ENCODE data around the gene MED27. TPM values are rescaled to one million over a fixed set of nuclear protein-coding genes. Genes with fewer than 3 reads are reported as not detected.

The MED27 gene
- total and polyA plus RNA-seq, 2 experiments from 2014 or later = 18.3 to 69.2 TPM

- no peak for DNase-seq (ENCODE audit: low read depth in 1 of 2, low spot score in 1 of 2)
- no peaks in the 10 kb centered on the region for H3K9me3 ChIP-seq (ENCODE audit: low read depth)
- H3K27ac ChIP-seq = no peak overlapping the region
- H3K36me3 ChIP-seq = no peaks in the 10 kb centered on the region
- H3K4me3 ChIP-seq = no peak overlapping the region
- no peaks in the 10 kb centered on the region for H3K4me1 ChIP-seq (ENCODE audit: low read depth)
- no peak for TF ChIP-seq CTCF (IDR thresholded peaks at IDR 0.05; ENCODE audit: low read depth, low read length)
- H3K27me3 ChIP-seq = no peaks in the 10 kb centered on the region
Observed at GRCh38 chr9:131853434-131853833, 226.2 kb downstream of the MED27 start.

GRCh38 chr9:131851414-131851813, 228.3 kb downstream of the MED27 start:
- Histone ChIP-seq H3K27ac (no peak overlapping the region), H3K4me1 (ENCODE audit: low read depth) (no peaks in the 10 kb centered on the region), H3K27me3 (no peaks in the 10 kb centered on the region), H3K9me3 (ENCODE audit: low read depth) (no peaks in the 10 kb centered on the region), H3K4me3 (no peak overlapping the region), H3K36me3 (no peaks in the 10 kb centered on the region)
- TF ChIP-seq CTCF (IDR thresholded peaks at IDR 0.05; ENCODE audit: low read depth, low read length) = no peak
- DNase-seq (ENCODE audit: low read depth in 1 of 2, low spot score in 1 of 2) = no peak

- no peak overlapping the region for H3K4me3 ChIP-seq
- no peaks in the 10 kb centered on the region for H3K9me3 ChIP-seq (ENCODE audit: low read depth)
- no peak for DNase-seq (ENCODE audit: low read depth in 1 of 2, low spot score in 1 of 2)
- no peak overlapping the region for H3K27ac ChIP-seq
- no peaks in the 10 kb centered on the region for H3K36me3 ChIP-seq
- no peaks in the 10 kb centered on the region for H3K27me3 ChIP-seq
- TF ChIP-seq CTCF (IDR thresholded peaks at IDR 0.05; ENCODE audit: low read depth, low read length) = no peak
- H3K4me1 ChIP-seq (ENCODE audit: low read depth) = no peaks in the 10 kb centered on the region
Observed at GRCh38 chr9:131849391-131849790, 230.3 kb downstream of the MED27 start.

GRCh38 chr9:131848570-131849160, 231.0 kb downstream of the MED27 start:
- DNase-seq (ENCODE audit: low read depth in 1 of 2, low spot score in 1 of 2) = no peak
- no peak overlapping the region for H3K27ac ChIP-seq
- no peak for TF ChIP-seq CTCF (IDR thresholded peaks at IDR 0.05; ENCODE audit: low read depth, low read length)
- no peaks in the 10 kb centered on the region for H3K27me3 ChIP-seq
- no peak overlapping the region for H3K4me3 ChIP-seq
- H3K36me3 ChIP-seq = no peaks in the 10 kb centered on the region
- H3K9me3 ChIP-seq (ENCODE audit: low read depth) = no peaks in the 10 kb centered on the region
- H3K4me1 ChIP-seq (ENCODE audit: low read depth) = no peaks in the 10 kb centered on the region

GRCh38 chr9:131847665-131848354, 231.9 kb downstream of the MED27 start:
- no peaks in the 10 kb centered on the region for H3K9me3 ChIP-seq (ENCODE audit: low read depth)
- no peak for DNase-seq (ENCODE audit: low read depth in 1 of 2, low spot score in 1 of 2)
- H3K4me3 ChIP-seq = no peak overlapping the region
- H3K27me3 ChIP-seq = no peaks in the 10 kb centered on the region
- H3K27ac ChIP-seq = no peak overlapping the region
- TF ChIP-seq CTCF (IDR thresholded peaks at IDR 0.05; ENCODE audit: low read depth, low read length) = no peak
- H3K4me1 ChIP-seq (ENCODE audit: low read depth) = no peaks in the 10 kb centered on the region
- H3K36me3 ChIP-seq = no peaks in the 10 kb centered on the region

All from cardiac muscle cell (in vitro differentiated cells and primary cell).